Naive thymus-derived CD8-positive, alpha-beta T cell (primary cell): ENCODE results near the gene CLBA1. TPM values are rescaled to one million over a fixed set of nuclear protein-coding genes. Genes with fewer than 3 reads are reported as not detected.
A peak's percentile ranks its signal among the peaks of the same experiment; 100 is the strongest.
"Not testable (repeated sequence)": the region's sequence is repeated elsewhere in the genome, so short reads cannot be mapped to it uniquely, and the experiment has no call there.

Experiments
- ATAC-seq, 2 donors: fragments of 150-1000 bp; cut with Tn5 transposase in 1 of 2; sonication (Bioruptor Pico), chemical (Tn5 transposase) in 1 of 2; 1 replicate in 1 of 2; 2 replicates in 1 of 2; pipeline ENCODE4 v1.10.0; 2021; ENCODE audit warnings: mild to moderate bottlenecking in 2 of 2, moderate library complexity in 2 of 2
- POLR2A ChIA-PET: fragments of 350-600 bp; sonication (Branson Sonifier 250); formaldehyde crosslinking; loops from one replicate; lab custom pipeline; 2021; ENCODE audit warnings: antibody characterized with exemption; lab: Charles Lee
- DNase-seq, 10 donors: peaks; one replicate each; pipeline versions ENCODE4 v3.0.0 to v3.0.0-alpha.2; 2020 to 2022
- H3K27ac Mint-ChIP-seq, 10 donors: one replicate each; pipeline ENCODE4 v1.8.0; 2020 to 2022; ENCODE audit warnings: mild to moderate bottlenecking in 10 of 10, mixed read lengths in 10 of 10, moderate library complexity in 4 of 10, inconsistent platforms in 1 of 10
- H3K27me3 Mint-ChIP-seq, 5 donors: one replicate each; pipeline ENCODE4 v1.8.0; 2021 to 2022; ENCODE audit warnings: mixed read lengths in 5 of 5
- H3K36me3 Mint-ChIP-seq, 3 donors: one replicate each; pipeline ENCODE4 v1.8.0; 2020 to 2022; ENCODE audit warnings: mixed read lengths in 3 of 3, mild to moderate bottlenecking in 2 of 3, inconsistent platforms in 1 of 3
- H3K4me1 Mint-ChIP-seq, 4 donors: one replicate each; pipeline ENCODE4 v1.8.0; 2021 to 2022; ENCODE audit warnings: mixed read lengths in 4 of 4
- H3K4me3 Mint-ChIP-seq, 10 donors: one replicate each; pipeline ENCODE4 v1.8.0; 2020 to 2022; ENCODE audit warnings: mild to moderate bottlenecking in 10 of 10, mixed read lengths in 10 of 10, moderate library complexity in 6 of 10, inconsistent platforms in 1 of 10
- H3K9me3 Mint-ChIP-seq, 9 donors: one replicate each; pipeline ENCODE4 v1.8.0; 2020 to 2022; ENCODE audit warnings: mixed read lengths in 9 of 9, mild to moderate bottlenecking in 3 of 9, inconsistent platforms in 1 of 9, moderate library complexity in 1 of 9
- polyA plus RNA-seq, 3 donors: library from polyadenylated mRNA; unstranded; fragments of 300-500 nt; fragmentation: Illumina TruSeq; gene quantifications; one replicate each; pipeline ENCODE4 v1.2.3, GENCODE V29; 2021
- total RNA-seq, 8 experiments: library from RNA in 2 of 8; stranded (reverse) in 2 of 8; gene quantifications; one replicate each; pipeline ENCODE4 v1.2.3 and lab custom pipeline; 2021 to 2026

CLBA1 gene
- total and polyA plus RNA-seq, 5 experiments from 2014 or later, result 0.67 to 2.4 (median 2.0) TPM

DNA sequence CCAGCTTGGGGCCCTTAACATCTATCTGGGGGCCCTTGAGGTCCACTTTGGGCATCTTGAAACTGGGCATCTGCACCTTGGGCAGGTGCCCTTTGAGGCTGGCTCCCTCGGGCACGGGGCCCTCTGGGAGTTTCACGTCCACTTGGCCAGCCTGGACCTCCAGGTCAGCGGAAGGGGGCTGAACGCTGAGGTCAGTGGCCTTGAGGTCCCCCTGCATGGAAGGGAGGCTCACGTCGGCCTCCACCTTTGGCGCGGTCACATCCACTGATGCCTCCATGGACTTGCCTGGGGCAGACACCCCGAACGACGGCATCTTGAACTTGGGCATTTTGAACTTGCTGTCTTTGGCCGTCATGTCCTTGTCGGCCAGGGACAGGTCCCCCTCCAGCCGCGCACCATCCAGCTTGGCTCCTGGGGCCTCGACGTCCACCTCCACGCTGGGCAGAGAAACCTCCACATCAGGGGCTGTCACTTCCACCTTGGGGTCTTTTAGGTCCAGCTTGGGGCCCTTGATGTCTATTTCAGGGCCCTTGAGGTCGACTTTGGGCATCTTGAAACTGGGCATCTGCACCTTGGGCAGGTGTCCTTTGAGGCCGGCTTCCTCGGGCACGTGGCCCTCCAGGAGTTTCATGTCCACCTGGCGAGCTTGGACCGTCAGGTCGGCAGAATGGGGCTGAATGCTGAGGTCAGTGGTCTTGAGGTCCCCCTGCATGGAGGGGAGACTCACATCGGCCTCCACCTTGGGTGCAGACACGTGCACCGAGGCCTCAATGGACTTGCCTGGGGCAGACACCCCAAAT lies 42.2 kb upstream of the CLBA1 start:
- POLR2A ChIA-PET, H3K9me3 Mint-ChIP-seq, H3K4me1 Mint-ChIP-seq, DNase-seq, ATAC-seq, H3K36me3 Mint-ChIP-seq, H3K4me3 Mint-ChIP-seq, H3K27ac Mint-ChIP-seq: not testable (repeated sequence)
- H3K27me3 Mint-ChIP-seq, result peaks cover 0 to 12% (median 7%) of the 10 kb centered on the region in 5 donors

DNA sequence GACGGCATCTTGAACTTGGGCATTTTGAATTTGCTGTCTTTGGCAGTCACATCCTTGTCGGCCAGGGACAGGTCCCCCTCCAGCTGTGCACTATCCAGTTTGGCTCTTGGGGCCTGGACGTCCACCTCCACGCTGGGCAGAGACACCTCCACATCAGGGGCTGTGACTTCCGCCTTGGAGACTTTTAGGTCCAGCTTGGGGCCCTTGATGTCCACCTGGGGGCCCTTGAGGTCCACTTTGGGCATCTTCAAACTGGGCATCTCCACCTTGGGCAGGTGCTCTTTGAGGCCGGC lies 41.6 kb upstream of the CLBA1 start:
- ATAC-seq, H3K4me1 Mint-ChIP-seq, H3K9me3 Mint-ChIP-seq, H3K27ac Mint-ChIP-seq, DNase-seq, POLR2A ChIA-PET, H3K4me3 Mint-ChIP-seq, H3K36me3 Mint-ChIP-seq: not testable (repeated sequence)
- H3K27me3 Mint-ChIP-seq, result peaks cover 0 to 12% (median 7%) of the 10 kb centered on the region in 5 donors

DNA sequence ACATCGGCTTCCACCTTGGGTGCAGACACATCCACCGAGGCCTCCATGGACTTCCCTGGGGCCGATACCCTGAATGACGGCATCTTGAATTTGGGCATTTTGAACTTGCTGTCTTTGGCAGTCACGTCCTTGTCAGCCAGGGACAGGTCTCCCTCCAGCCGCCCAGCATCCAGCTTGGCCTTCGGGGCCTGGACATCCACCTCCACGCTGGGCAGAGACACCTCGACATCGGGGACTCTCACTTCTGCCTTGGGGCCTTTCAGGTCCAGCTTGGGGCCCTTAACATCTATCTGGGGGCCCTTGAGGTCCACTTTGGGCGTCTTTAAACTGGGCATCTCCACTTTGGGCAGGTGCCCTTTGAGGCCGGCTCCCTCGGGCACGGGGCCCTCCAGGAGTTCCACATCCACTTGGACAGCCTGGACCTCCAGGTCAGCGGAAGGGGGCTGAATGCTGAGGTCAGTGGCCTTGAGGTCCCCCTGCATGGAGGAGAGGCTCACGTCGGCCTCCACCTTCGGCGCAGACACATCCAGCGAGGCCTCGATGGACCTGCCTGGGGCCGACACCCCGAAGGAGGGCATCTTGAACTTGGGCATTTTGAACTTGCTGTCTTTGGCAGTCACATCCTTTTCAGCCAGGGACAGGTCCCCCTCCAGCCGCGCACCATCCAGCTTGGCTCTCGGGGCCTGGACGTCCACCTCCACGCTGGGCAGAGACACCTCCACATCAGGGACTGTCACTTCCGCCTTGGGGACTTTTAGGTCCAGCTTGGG lies 41.0 kb upstream of the CLBA1 start:
- POLR2A ChIA-PET, H3K9me3 Mint-ChIP-seq, H3K4me1 Mint-ChIP-seq, H3K27ac Mint-ChIP-seq, H3K36me3 Mint-ChIP-seq, H3K4me3 Mint-ChIP-seq, ATAC-seq: not testable (repeated sequence)
- DNase-seq, result peak in 1 of 10 donors; percentile 36
- H3K27me3 Mint-ChIP-seq, result peaks cover 0 to 12% (median 7%) of the 10 kb centered on the region in 5 donors

DNA sequence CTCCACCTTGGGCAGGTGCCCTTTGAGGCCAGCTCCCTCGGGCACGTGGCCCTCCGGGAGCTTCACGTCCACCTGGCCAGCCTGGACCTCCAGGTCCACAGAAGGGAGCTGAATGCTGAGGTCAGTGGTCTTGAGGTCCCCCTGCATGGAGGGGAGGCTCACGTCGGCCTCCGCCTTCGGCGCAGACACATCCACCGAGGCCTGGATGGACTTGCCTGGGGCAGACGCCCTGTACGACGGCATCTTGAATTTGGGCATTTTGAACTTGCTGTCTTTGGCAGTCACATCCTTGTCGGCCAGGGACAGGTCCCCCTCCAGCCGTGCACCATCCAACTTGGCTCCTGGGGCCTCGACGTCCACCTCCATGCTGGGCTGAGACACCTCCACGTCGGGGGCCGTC lies 40.3 kb upstream of the CLBA1 start:
- H3K36me3 Mint-ChIP-seq, POLR2A ChIA-PET, H3K27me3 Mint-ChIP-seq, H3K4me1 Mint-ChIP-seq, H3K9me3 Mint-ChIP-seq, H3K27ac Mint-ChIP-seq, H3K4me3 Mint-ChIP-seq, ATAC-seq: not testable (repeated sequence)
- DNase-seq, result peak in 1 of 10 donors; percentile 32

DNA sequence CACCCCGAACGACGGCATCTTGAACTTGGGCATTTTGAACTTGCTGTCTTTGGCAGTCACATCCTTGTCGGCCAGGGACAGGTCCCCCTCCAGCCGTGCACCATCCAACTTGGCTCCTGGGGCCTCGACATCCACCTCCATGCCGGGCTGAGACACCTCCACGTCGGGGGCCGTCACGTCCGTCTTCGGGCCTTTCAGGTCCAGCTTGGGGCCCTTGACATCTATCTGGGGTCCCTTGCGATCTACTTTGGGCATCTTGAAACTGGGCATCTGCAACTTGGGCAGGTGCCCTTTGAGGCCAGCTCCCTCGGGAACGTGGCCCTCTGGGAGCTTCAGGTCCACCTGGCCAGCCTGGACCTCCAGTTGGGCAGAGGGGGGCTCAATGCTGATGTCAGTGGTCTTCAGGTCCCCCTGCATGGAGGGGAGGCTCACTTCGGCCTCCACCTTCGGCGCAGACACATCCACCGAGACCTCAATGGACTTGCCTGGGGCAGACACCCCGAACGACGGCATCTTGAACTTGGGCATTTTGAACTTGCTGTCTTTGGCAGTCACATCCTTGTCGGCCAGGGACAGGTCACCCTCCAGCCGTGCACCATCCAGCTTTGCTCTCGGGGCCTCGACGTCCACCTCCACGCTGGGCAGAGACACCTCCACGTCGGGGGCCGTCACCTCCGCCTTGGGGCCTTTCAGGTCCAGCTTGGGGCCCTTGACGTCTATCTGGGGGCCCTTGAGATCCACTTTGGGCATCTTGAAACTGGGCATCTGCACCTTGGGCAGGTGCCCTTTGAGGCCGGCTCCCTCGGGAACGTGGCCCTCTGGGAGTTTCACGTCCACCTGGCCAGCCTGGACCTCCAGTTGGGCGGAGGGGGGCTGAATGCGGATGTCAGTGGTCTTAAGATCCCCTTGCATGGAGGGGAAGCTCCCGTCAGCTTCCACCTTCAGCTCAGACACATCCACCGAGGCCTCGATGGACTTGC lies 39.3 kb upstream of the CLBA1 start:
- POLR2A ChIA-PET, H3K4me3 Mint-ChIP-seq, H3K4me1 Mint-ChIP-seq, H3K9me3 Mint-ChIP-seq, H3K27me3 Mint-ChIP-seq, ATAC-seq, H3K36me3 Mint-ChIP-seq, H3K27ac Mint-ChIP-seq: not testable (repeated sequence)
- peak in 1 of 10 donors; percentile 46 for DNase-seq

DNA sequence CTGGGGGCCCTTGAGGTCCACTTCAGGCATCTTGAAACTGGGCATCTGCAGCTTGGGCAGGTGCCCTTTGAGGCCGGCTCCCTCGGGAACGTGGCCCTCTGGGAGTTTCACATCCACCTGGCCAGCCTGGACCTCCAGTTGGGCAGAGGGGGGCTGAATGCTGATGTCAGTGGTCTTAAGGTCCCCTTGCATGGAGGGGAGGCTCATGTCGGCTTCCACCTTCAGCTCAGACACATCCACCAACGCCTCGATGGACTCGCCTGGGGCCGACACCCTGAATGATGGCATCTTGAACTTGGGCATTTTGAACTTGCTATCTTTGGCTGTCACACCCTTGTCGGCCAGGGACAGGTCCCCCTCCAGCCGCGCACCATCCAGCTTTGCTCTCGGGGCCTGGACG lies 38.4 kb upstream of the CLBA1 start:
- H3K27me3 Mint-ChIP-seq, POLR2A ChIA-PET, H3K4me3 Mint-ChIP-seq, H3K27ac Mint-ChIP-seq, H3K4me1 Mint-ChIP-seq, H3K9me3 Mint-ChIP-seq, H3K36me3 Mint-ChIP-seq, ATAC-seq: not testable (repeated sequence)
- peak in 1 of 10 donors; percentile 30 for DNase-seq

DNA sequence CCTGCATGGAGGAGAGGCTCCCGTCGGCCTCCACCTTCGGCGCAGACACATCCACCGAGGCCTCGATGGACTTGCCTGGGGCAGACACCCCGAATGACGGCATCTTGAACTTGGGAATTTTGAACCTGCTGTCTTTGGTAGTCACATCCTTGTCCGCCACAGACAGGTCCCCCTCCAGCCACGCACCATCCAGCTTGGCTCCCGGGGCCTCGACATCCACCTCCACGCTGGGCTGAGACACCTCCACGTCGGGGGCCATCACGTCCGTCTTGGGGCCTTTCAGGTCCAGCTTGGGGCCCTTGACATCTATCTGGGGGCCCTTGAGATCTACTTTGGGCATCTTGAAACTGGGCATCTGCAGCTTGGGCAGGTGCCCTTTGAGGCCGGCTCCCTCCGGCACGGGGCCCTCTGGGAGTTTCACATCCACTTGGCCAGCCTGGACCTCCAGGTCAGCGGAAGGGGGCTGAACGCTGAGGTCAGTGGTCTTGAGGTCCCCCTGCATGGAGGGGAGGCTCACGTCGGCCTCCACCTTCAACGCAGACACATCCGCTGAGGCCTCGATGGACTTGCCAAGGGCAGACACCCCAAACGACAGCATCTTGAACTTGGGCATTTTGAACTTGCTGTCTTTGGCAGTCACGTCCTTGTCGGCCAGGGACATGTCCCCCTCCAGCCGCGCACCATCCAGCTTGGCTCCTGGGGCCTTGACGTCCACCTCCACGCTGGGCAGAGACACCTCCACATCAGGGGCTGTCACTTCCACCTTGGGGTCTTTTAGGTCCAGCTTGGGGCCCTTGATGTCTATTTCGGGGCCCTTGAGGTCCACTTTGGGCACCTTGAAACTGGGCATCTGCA lies 37.5 kb upstream of the CLBA1 start:
- ATAC-seq, H3K36me3 Mint-ChIP-seq, H3K27ac Mint-ChIP-seq, POLR2A ChIA-PET, H3K27me3 Mint-ChIP-seq, H3K4me1 Mint-ChIP-seq, H3K4me3 Mint-ChIP-seq, H3K9me3 Mint-ChIP-seq: not testable (repeated sequence)
- peak in 1 of 10 donors; percentile 49 for DNase-seq

DNA sequence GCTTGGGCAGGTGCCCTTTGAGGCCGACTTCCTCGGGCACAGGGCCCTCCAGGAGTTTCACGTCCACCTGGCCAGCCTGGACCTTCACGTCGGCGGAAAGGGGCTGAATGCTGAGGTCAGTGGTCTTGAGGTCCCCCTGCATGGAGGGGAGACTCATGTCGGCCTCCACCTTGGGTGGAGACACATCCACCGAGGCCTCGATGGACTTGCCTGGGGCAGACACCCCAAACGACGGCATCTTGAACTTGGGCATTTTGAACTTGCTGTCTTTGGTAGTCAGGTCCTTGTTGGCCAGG lies 36.9 kb upstream of the CLBA1 start:
- Mint-ChIP-seq H3K4me1 (no peaks in the 10 kb centered on the region), H3K27ac (no peak overlapping the region), H3K36me3 (no peaks in the 10 kb centered on the region), H3K27me3 (peaks cover 0 to 4% (median 0%) of the 10 kb centered on the region in 5 donors), H3K9me3 (no peaks in the 10 kb centered on the region), H3K4me3 (no peak overlapping the region)
- POLR2A ChIA-PET, result no interaction called here
- ATAC-seq (no peak), DNase-seq (peak in 1 of 10 donors; percentile 34)

DNA sequence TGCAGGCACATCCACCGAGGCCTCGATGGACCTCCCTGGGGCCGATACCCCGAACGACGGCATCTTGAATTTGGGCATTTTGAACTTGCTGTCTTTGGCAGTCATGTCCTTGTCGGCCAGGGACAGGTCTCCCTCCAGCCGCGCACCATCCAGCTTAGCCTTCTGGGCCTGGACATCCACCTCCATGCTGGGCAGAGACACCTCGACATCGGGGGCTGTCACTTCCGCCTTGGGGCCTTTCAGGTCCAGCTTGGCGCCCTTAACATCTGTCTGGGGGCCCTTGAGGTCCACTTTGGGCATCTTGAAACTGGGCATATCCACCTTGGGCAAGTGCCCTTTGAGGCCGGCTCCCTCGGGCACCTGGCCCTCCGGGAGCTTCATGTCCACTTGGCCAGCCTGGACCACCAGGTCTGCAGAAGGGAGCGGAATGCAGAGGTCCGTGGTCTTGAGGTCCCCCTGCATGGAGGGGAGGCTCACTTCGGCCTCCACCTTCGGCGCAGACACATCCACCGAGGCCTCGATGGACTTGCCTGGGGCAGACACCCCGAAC lies 36.1 kb upstream of the CLBA1 start:
- not testable (repeated sequence) for H3K4me3 Mint-ChIP-seq

DNA sequence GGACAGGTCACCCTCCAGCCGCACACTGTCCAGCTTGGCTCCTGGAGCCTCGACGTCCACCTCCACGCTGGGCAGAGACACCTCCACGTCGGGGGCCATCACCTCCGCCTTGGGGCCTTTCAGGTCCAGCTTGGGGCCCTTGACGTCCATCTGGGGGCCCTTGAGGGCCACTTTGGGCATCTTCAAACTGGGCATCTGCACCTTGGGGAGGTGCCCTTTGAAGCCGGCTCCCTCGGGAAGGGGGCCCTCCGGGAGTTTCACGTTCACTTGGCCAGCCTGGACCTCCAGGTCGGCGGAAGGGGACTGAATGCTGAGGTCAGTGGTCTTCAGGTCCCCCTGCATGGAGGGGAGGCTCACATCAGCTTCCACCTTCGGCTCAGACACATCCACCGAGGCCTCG lies 35.6 kb upstream of the CLBA1 start:
- H3K36me3 Mint-ChIP-seq, result no peaks in the 10 kb centered on the region
- no peaks in the 10 kb centered on the region for H3K4me1 Mint-ChIP-seq
- ATAC-seq, result no peak
- H3K27ac Mint-ChIP-seq, result no peak overlapping the region
- POLR2A ChIA-PET, result no interaction called here
- DNase-seq, result no peak
- no peaks in the 10 kb centered on the region for H3K9me3 Mint-ChIP-seq
- no peak overlapping the region for H3K4me3 Mint-ChIP-seq
- H3K27me3 Mint-ChIP-seq, result peaks cover 0 to 4% (median 0%) of the 10 kb centered on the region in 5 donors

More for the DNA sequence above, 36.1 kb upstream of the CLBA1 start:
- H3K4me1 Mint-ChIP-seq, H3K27me3 Mint-ChIP-seq, DNase-seq, ATAC-seq, H3K27ac Mint-ChIP-seq, H3K36me3 Mint-ChIP-seq, POLR2A ChIA-PET, H3K9me3 Mint-ChIP-seq: not testable (repeated sequence)

DNA sequence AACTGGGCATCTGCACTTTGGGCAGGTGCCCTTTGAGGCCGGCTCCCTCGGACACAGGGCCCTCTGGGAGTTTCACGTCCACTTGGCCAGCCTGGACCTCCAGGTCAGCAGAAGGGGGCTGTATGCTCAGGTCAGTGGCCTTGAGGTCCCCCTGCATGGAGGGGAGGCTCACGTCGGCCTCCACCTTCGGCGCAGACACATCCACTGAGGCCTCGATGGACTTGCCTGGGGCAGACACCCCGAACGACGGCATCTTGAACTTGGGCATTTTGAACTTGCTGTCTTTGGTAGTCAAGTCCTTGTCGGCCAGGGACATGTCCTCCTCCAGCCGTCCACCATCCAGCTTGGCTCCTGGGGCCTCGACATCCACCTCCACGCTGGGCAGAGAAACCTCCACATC lies 34.9 kb upstream of the CLBA1 start:
- ATAC-seq, H3K27ac Mint-ChIP-seq, POLR2A ChIA-PET, H3K4me1 Mint-ChIP-seq, H3K9me3 Mint-ChIP-seq, H3K27me3 Mint-ChIP-seq, DNase-seq, H3K4me3 Mint-ChIP-seq, H3K36me3 Mint-ChIP-seq: not testable (repeated sequence)
